GM18873 (cell line): ENCODE data around the gene SAFB.
"Not testable (repeated sequence)": the region's sequence is repeated elsewhere in the genome, so short reads cannot be mapped to it uniquely, and the experiment has no call there.

Experiments used
- ATAC-seq: cut with Tn5 transposase; IDR thresholded peaks from one replicate; pipeline ENCODE4 v1.9.1; 2021; ENCODE audit warnings: mild to moderate bottlenecking, moderate library complexity, moderate number of reproducible peaks; ENCODE audit not compliant: unreplicated experiment, low FRiP score

SAFB gene

DNA sequence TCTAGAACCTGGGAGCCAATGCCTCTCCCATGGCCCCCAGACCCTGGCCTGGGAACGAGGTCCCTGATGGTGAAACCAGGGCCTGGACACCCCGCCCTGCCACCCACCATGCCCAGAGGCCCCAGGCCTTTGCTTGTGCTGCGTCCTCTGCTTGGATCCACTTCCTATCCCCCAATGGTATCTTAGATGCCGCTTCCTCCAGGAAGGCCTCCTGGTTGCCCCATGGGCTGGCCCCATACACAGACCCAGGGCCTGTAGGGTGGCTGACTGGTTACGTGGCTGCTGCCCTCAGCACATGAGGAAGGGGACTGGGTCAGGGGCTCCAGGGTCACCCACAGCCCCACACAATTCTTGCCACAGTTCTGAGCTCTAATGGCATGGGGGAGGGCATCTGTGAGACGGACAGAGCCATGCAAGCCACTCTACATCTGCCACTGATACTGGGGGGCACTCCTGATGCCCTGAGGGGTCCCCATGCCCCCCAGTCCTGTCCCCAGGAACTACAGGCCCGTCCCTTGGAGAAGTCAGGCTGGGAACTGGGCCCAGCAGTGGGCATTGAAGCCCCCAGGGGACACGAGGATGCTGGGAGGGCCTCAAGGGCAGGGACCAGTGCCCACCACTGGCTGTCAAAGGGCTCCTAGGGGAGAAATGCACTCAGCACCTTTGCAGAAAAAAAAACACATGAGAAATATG, 72.2 kb downstream of the SAFB start:
- ATAC-seq: no peak

GRCh38 chr19:5695649-5696195, 72.8 kb downstream of the SAFB start:
- no peak for ATAC-seq

- no peak for ATAC-seq
These were observed 73.5 kb downstream of the SAFB start for GRCh38 chr19:5696196-5697021.

DNA sequence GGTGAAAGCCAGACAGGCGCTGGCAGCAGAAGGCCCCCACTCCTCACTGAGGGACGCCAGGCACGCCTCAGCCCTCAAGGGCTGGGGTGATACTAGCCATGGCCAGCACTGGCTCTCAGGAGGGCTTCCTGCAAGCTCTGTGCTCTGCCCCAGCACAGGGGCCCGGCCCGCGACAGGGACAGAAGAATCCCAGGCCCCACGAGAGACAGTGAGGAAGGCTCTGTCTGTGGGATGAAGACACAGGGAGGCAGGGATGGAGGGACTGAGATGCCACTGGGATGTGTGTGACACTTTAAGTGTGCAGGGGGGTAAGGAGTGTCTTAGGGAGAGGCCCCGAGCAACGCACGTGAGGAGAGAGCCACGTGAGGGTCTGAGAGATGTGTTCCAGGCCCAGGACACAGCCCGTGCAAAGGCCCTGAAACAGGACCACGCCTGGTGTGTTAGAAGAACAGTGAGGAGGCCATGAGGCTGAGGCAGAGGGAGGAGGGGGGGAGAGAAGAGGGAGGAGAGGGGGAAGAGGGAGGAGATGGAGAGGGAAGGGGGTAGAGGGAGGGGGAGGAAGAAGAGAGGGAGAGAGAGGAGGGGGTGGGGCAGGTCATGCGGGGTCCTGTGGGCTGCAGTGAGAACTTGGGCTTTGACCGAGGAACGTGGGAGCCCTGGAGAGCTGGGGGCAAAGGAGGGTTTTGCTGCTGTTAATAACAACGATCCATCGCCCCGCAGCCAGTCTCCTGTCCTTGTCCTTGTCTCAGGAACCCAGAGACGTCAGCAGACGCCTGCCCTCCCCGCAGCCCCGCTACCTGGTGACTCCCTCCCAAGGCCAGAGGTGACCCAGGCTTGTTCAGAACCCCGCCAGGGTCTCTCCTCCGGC, 74.4 kb downstream of the SAFB start:
- no peak for ATAC-seq

DNA sequence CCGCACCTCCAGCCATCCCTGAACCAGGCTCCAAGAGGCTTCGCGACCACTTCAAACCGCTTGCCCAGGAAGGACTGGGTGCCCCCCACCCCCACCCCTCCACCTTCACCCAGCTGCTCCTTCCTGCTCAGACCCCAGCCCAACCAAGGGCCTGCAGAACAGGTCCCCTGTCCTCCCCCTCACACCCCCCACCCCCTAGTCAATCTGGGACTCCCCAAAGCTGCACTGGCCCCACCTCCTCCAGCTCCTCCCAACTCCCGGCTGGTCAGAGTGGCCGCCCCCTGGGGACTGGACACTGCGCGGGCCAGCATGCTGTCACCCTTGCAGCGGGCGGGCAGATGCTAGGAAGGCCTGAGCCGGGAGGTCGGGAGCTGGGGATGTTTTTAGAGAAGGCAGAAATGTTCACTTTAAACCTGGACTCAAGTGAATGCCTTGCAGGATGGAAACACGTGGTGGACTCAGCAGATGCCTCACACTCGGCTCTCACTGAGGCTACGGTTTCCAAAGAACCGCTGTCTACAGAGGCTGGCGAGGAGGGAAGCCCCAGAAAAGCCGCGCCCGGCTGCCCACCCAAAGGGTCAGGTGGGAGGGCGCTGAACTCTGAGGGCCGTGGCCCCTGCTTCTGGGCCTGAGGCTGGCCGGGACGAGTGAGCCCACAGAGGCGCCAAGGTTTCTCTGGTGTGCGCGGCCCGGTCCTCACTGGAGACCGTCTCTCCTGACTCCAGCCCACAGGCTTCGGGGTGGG, 75.2 kb downstream of the SAFB start:
- ATAC-seq: no peak

- no peak for ATAC-seq
These were observed 75.9 kb downstream of the SAFB start for GRCh38 chr19:5698635-5699422.

DNA sequence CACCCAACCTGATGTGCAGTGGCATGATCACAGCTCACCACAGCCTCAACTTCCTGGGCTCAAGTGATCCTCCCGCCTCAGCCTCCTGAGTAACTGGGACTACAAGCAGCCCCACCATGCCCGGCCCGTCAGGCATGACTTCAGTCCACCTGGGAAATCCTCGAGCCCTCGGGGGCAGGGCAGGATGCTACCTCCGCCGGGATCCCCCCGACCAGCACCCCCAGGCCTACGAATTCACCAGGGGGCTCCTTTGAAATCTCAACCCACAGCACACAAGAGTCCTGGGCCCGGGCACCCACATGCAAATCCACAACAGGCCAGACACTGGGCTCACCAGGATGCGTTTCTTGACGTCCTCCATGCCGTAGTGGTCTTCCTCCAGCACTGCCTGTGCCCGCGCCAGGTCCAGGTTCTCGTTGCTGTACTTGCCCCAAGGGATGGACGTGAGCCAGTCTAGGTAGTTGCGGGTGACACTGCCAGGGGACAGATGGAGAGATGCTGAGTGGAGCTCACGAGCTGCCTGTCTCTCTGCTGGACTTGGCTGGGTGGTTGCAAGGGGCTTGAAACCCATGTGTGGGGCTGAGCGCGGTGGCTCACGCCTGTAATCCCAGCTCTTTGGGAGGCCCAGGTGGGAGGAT, 77.7 kb downstream of the SAFB start:
- no peak for ATAC-seq

DNA sequence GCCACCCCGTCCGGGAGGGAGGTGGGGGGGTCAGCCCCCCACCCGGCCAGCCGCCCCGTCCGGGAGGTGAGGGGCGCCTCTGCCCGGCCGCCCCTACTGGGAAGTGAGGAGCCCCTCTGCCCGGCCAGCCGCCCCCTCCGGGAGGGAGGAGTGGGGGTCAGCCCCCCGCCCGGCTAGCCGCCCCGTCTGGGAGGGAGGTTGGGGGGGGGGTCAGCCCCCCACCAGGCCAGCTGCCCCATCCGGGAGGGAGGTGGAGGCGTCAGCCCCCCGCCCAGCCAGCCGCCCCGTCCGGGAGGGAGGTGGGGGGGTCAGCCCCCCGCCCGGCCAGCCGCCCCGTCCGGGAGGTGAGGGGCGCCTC, 79.1 kb downstream of the SAFB start:
- not testable (repeated sequence) for ATAC-seq

- ATAC-seq: no peak
These were observed 81.2 kb downstream of the SAFB start for GRCh38 chr19:5703819-5704818.

GRCh38 chr19:5705552-5705951, 82.7 kb downstream of the SAFB start:
- ATAC-seq: no peak

GRCh38 chr19:5706876-5707573, 84.1 kb downstream of the SAFB start:
- no peak for ATAC-seq

DNA sequence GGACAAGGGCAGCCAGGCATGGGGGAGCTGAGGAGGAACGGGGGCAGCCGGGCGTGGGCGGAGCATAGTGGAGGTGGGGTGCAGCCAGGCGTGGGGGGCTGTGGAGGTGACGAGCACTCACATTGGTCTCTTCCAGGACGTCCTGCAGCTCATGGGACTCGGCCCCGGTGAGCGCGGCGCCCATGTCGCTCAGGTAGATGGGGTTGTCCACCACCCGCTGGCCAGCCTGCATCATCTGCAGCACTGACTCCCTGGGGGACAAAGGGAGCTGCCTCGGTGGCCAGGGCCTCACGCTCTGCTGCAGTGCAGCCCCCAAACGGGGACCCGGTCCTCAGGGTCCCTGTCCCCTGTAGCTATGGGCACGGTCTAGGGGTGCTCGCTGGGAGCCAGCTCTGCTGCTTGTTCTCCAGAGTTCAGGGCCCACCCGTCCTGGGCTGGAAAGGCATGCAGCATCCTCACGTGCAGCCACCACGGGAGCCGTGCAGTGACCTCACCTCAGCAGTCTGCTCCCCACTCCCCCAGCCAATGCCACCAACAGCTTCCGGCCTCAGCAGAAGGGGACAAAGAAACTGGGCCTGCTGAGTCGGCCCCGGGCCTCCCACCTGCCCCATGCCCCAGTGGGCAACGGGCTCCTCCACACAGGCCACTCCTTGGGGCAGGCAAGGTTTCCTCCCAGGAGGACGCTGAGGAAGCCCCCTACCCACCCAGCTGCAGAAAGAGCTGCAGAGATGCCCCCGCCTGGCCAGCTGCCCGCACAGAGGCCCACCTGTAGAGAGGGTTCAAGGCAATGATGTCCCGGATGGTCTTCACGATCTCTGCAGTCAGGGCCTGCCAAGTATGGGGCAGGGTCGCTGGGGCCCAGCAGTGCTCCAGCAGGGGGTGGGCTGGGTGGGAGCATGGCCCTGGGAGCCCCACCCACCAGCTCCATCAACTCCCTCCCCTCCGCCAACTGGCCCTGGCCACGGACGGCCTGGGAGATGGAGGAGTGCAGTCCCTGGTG, 85.0 kb downstream of the SAFB start:
- no peak for ATAC-seq

GRCh38 chr19:5711025-5711424, 88.1 kb downstream of the SAFB start:
- ATAC-seq: no peak

GRCh38 chr19:5711713-5712161, 88.9 kb downstream of the SAFB start:
- ATAC-seq: no peak

DNA sequence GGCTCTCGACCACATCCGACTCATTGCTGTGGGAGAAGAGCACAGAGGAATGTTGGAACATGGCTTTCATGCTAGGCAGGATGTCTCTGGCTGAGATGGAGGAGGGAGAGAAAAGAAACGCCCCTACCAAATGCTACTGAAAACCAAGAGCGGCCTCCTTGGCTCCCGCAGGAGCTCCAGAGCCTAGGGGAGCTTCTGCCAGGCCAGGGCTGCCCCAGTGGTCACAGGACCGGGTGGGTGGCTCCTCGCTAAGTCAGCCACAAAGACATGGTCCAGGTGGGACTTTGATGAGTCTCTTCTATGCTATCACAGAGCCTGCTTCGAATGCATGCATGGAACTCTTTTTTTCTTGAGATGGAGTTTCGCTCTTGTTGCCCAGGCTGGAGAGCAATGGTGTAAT, 90.3 kb downstream of the SAFB start:
- ATAC-seq: no peak

DNA sequence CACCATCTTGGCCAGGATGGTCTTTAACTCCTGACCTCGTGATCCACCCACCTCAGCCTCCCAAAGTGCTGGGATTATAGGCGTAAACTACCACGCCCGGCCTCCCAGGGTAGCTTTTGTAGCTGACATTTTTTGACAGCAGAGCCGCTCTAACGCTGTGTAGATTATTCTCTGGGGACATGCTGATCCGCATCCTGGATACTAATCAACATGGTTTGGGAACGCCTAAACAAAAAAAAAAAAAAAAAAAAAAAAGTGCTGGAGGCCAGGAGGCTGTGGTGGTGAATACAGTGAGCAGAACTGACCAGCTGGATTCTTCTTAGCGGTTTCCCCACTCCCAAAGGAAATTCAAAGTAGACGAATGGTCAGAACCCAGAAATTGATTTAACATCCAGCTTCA, 91.9 kb downstream of the SAFB start:
- no peak for ATAC-seq
